ENCODE data around the gene PGP. TPM values are rescaled to one million over a fixed set of nuclear protein-coding genes. Genes with fewer than 3 reads are reported as not detected.

PGP gene
- total and polyA plus RNA-seq, 10 of the 15 experiments (the other 5 are each of a cell fraction or from before 2014, with no cell fraction given) = 0.42 to 28.0 (median 12.1) TPM

- H3K79me2 ChIP-seq (ENCODE audit: control insufficient read depth, insufficient read depth, low read length) = peaks cover 5% of the 10 kb centered on the region
- ChIA-PET SMC1A (ENCODE audit: uncharacterized antibody, unreplicated experiment) (no interaction called here), CTCF (interaction anchor here (0.6 kb wide), 1 partner anchor 1057 kb away, joined by 3 read pairs; no protein-coding TSS in a partner anchor), RAD21 (ENCODE audit: unreplicated experiment) (no interaction called here), POLR2A (interaction anchor here (0.5 kb wide), 1 partner anchor 166 kb away, joined by 3 read pairs; no protein-coding TSS in a partner anchor)
- no peaks in the 10 kb centered on the region for H4K20me1 ChIP-seq (ENCODE audit: control insufficient read depth, insufficient read depth)
- no peak overlapping the region for H3K27ac ChIP-seq (ENCODE audit: control insufficient read depth, insufficient read depth)
- DNase-seq (ENCODE audit: low read depth, low spot score) (no peak), FAIRE-seq (no peak), ATAC-seq (no peak)
- H3K36me3 ChIP-seq (ENCODE audit: control insufficient read depth in 2 of 2, insufficient read depth in 2 of 2, low read length in 1 of 2) = peaks cover 0 to 22% of the 10 kb centered on the region in 2 experiments; a peak in 2 of 4 replicates
- BruUV-seq (replicated peaks) = no TSS peak
- H3K9ac ChIP-seq (ENCODE audit: control insufficient read depth, insufficient read depth, low read length) = no peak overlapping the region
- no peaks in the 10 kb centered on the region for H3K9me3 ChIP-seq (replicated peaks; ENCODE audit: control insufficient read depth, insufficient read depth, low read length)
- H3K4me2 ChIP-seq (ENCODE audit: control insufficient read depth, insufficient read depth) = no peak overlapping the region
- H3K4me3 ChIP-seq = no peak overlapping the region
- intact Hi-C loops (cut with micrococcal nuclease; ENCODE audit: unreplicated experiment) = no loop called here
- in situ Hi-C loops (cut with MboI) = no loop called here
- peaks cover 3% of the 10 kb centered on the region; the same call in 1 of the 2 replicates for H3K4me1 ChIP-seq (ENCODE audit: control insufficient read depth, insufficient read depth, low read length)
- 90% methylated on average over 30 of the region's 30 CpGs for WGBS (ENCODE audit: insufficient coverage, insufficient replicate concordance, low lambda C conversion rate, missing lambda C conversion rate)
- H2AFZ ChIP-seq (ENCODE audit: control insufficient read depth, low read depth, low read length) = no peak overlapping the region
- no peaks in the 10 kb centered on the region for H3K27me3 ChIP-seq (replicated peaks in 1 of 2; ENCODE audit: control insufficient read depth in 2 of 2, insufficient read depth in 2 of 2, low read length in 1 of 2)
- TF ChIP-seq RBBP5 (conservative IDR thresholded peaks at IDR 0.05) (no peak), USF1 (IDR thresholded peaks at IDR 0.05; ENCODE audit: borderline replicate concordance, extremely low read length, insufficient read depth, low read depth, low read length) (no peak), NFYB (IDR thresholded peaks at IDR 0.05; ENCODE audit: insufficient read depth, low read depth, low read length) (no peak), MXI1 (IDR thresholded peaks at IDR 0.05; ENCODE audit: low read depth, low read length) (no peak), CREB1 (IDR thresholded peaks at IDR 0.05; ENCODE audit: low read depth) (no peak), STAT3 (IDR thresholded peaks at IDR 0.05; ENCODE audit: low read depth, low read length) (no peak), ZSCAN29 (IDR thresholded peaks at IDR 0.05) (no peak), GABPA (IDR thresholded peaks at IDR 0.05; ENCODE audit: low read depth) (no peak), FOS (IDR thresholded peaks at IDR 0.05; ENCODE audit: borderline replicate concordance, extremely low read depth, insufficient read length) (no peak)
- TF ChIP-seq, protein P1, sequence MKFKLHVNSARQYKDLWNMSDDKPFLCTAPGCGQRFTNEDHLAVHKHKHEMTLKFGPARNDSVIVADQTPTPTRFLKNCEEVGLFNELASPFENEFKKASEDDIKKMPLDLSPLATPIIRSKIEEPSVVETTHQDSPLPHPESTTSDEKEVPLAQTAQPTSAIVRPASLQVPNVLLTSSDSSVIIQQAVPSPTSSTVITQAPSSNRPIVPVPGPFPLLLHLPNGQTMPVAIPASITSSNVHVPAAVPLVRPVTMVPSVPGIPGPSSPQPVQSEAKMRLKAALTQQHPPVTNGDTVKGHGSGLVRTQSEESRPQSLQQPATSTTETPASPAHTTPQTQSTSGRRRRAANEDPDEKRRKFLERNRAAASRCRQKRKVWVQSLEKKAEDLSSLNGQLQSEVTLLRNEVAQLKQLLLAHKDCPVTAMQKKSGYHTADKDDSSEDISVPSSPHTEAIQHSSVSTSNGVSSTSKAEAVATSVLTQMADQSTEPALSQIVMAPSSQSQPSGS (IDR thresholded peaks at IDR 0.05; ENCODE audit: low read length) = no peak
Observed at GRCh38 chr16:2244926-2245795, 30.5 kb upstream of the PGP start.
